Colonic mucosa (tissue), 4 donors: ENCODE measurements around the gene TMEM163. TPM values are rescaled to one million over a fixed set of nuclear protein-coding genes. Genes with fewer than 3 reads are reported as not detected.

Source experiments
- DNase-seq: peaks from one replicate; pipeline ENCODE4 v3.0.0-alpha.2; 2020
- H3K27ac ChIP-seq: fragments of 200-600 bp; one replicate; pipeline ENCODE4 v1.8.0; 2021
- H3K27me3 ChIP-seq: fragments of 200-600 bp; one replicate; pipeline ENCODE4 v1.8.0; 2021
- H3K36me3 ChIP-seq: fragments of 200-600 bp; one replicate; pipeline ENCODE4 v1.8.0; 2021
- H3K4me1 ChIP-seq: fragments of 200-600 bp; one replicate; pipeline ENCODE4 v1.8.0; 2021; ENCODE audit warnings: mild to moderate bottlenecking
- H3K4me3 ChIP-seq: fragments of 200-600 bp; one replicate; pipeline ENCODE4 v1.8.0; 2021
- H3K9ac ChIP-seq, 2 donors: one replicate each; pipeline ENCODE4 v1.7.0; 2013; ENCODE audit warnings: control low read depth in 2 of 2, low read depth in 2 of 2, low read length in 2 of 2
- H3K9me3 ChIP-seq: fragments of 200-600 bp; one replicate; pipeline ENCODE4 v1.8.0; 2021
- CTCF ChIP-seq: fragments of 200-600 bp; IDR thresholded peaks from one replicate; pipeline ENCODE4 v1.8.0; 2022; ENCODE audit warnings: antibody characterized with exemption, mild to moderate bottlenecking
- intact Hi-C: fragments of 100-400 bp; cut with DNase I; formaldehyde crosslinking; loops from one replicate; pipeline ENCODE4 v1.14.1; 2022
- total RNA-seq, 2 donors: library from RNA; stranded (reverse); fragmentation: NEBNext Ultra II Directional in 1 of 2; extraction: Animal tissue kit (Norgen Biotek cat#: 25700) in 1 of 2; gene quantifications; one replicate each; pipeline ENCODE4 v1.2.1, GENCODE V29; 2021
- donor health status: healthy.
- donor health status: DM: no; HTN: no; CAD: no.
- donor health status: DM: no; HTN: no; CAD: no.

Gene TMEM163
- total RNA-seq, 2 donors from 2014 or later, result 0.29 TPM; not detected in 1

GRCh38 chr2:134669731-134670669 lies 48.8 kb downstream of the TMEM163 start:
- no peak for DNase-seq
- H3K36me3 ChIP-seq, result no peaks in the 10 kb centered on the region
- H3K4me1 ChIP-seq, result no peaks in the 10 kb centered on the region
- intact Hi-C loops, result no loop called here
- H3K4me3 ChIP-seq, result no peak overlapping the region
- H3K27ac ChIP-seq, result no peak overlapping the region
- no peak for TF ChIP-seq CTCF
- no peaks in the 10 kb centered on the region for H3K27me3 ChIP-seq
- no peaks in the 10 kb centered on the region for H3K9me3 ChIP-seq
- H3K9ac ChIP-seq, result no peak overlapping the region

- intact Hi-C loops, result no loop called here
- Histone ChIP-seq H3K27ac (no peak overlapping the region), H3K36me3 (no peaks in the 10 kb centered on the region), H3K4me1 (no peaks in the 10 kb centered on the region), H3K9me3 (no peaks in the 10 kb centered on the region), H3K4me3 (no peak overlapping the region), H3K27me3 (no peaks in the 10 kb centered on the region), H3K9ac (no peak overlapping the region)
- DNase-seq, result no peak
- no peak for TF ChIP-seq CTCF
Observed at GRCh38 chr2:134668821-134669220, 50.0 kb downstream of the TMEM163 start.

GRCh38 chr2:134667541-134667940 lies 51.3 kb downstream of the TMEM163 start:
- H3K9ac ChIP-seq, result no peak overlapping the region
- H3K27me3 ChIP-seq, result no peaks in the 10 kb centered on the region
- no peak overlapping the region for H3K4me3 ChIP-seq
- H3K9me3 ChIP-seq, result no peaks in the 10 kb centered on the region
- DNase-seq, result no peak
- intact Hi-C loops, result loop anchor here (2.0 kb wide), 1 partner anchor 23 kb away; no protein-coding TSS in a partner anchor
- no peak overlapping the region for H3K27ac ChIP-seq
- no peaks in the 10 kb centered on the region for H3K4me1 ChIP-seq
- no peak for TF ChIP-seq CTCF
- no peaks in the 10 kb centered on the region for H3K36me3 ChIP-seq

- H3K9ac ChIP-seq, result no peak overlapping the region
- H3K4me1 ChIP-seq, result no peaks in the 10 kb centered on the region
- H3K36me3 ChIP-seq, result no peaks in the 10 kb centered on the region
- H3K4me3 ChIP-seq, result no peak overlapping the region
- H3K27ac ChIP-seq, result no peak overlapping the region
- H3K27me3 ChIP-seq, result no peaks in the 10 kb centered on the region
- no peaks in the 10 kb centered on the region for H3K9me3 ChIP-seq
- intact Hi-C loops, result loop anchor here (2.0 kb wide), 1 partner anchor 22 kb away; no protein-coding TSS in a partner anchor
- no peak for DNase-seq
- no peak for TF ChIP-seq CTCF
Observed at GRCh38 chr2:134667081-134667480, 51.7 kb downstream of the TMEM163 start.

- H3K27me3 ChIP-seq, result no peaks in the 10 kb centered on the region
- H3K36me3 ChIP-seq, result no peaks in the 10 kb centered on the region
- no peak for TF ChIP-seq CTCF
- no peaks in the 10 kb centered on the region for H3K4me1 ChIP-seq
- no peaks in the 10 kb centered on the region for H3K9me3 ChIP-seq
- H3K4me3 ChIP-seq, result no peak overlapping the region
- no peak overlapping the region for H3K9ac ChIP-seq
- H3K27ac ChIP-seq, result no peak overlapping the region
- intact Hi-C loops, result loop anchor here (2.0 kb wide), 1 partner anchor 21 kb away; no protein-coding TSS in a partner anchor
- DNase-seq, result no peak
Observed at GRCh38 chr2:134665727-134666506, 52.9 kb downstream of the TMEM163 start.
